ENCODE measurements around the gene C1orf167. TPM values are rescaled to one million over a fixed set of nuclear protein-coding genes. Genes with fewer than 3 reads are reported as not detected.

The C1orf167 gene
- total and polyA plus RNA-seq, 2 donors (not counting 1 experiment from before 2014, with no cell fraction given) = not detected

- no peak overlapping the region for H2AFZ ChIP-seq (ENCODE audit: insufficient read depth, low read depth, low read length, poor library complexity, severe bottlenecking)
- H3K36me3 ChIP-seq (replicated peaks in 1 of 2; ENCODE audit: control extremely low read depth in 1 of 2, control insufficient read depth in 1 of 2, extremely low read depth in 1 of 2, insufficient read depth in 2 of 2, low read length in 1 of 2) = peaks cover 0 to 22% of the 10 kb centered on the region in 2 experiments
- no peak overlapping the region for H3K9ac ChIP-seq (ENCODE audit: low read length)
- TF ChIP-seq CTCF (IDR thresholded peaks at IDR 0.05) (no peak), EZH2 (IDR thresholded peaks at IDR 0.05; ENCODE audit: borderline replicate concordance, insufficient read depth, low read depth, low read length, poor library complexity, severe bottlenecking) (no peak)
- ChIA-PET CTCF (interaction anchor here (1.6 kb wide), 1 partner anchor 25 kb away, joined by 5 read pairs; no protein-coding TSS in a partner anchor), POLR2A (no interaction called here)
- no peak overlapping the region for H3K4me2 ChIP-seq (replicated peaks; ENCODE audit: low read depth, low read length, poor library complexity, severe bottlenecking)
- no peaks in the 10 kb centered on the region for H3K27me3 ChIP-seq (replicated peaks in 1 of 4; ENCODE audit: control extremely low read depth in 1 of 4, control insufficient read depth in 3 of 4, insufficient read depth in 4 of 4, low read length in 3 of 4)
- Mint-ChIP-seq H3K27ac (no peak overlapping the region), H3K27me3 (no peaks in the 10 kb centered on the region), H3K4me3 (no peak overlapping the region), H3K9me3 (ENCODE audit: insufficient read depth) (no peaks in the 10 kb centered on the region), H3K4me1 (peaks cover 24% of the 10 kb centered on the region)
- ATAC-seq (ENCODE audit: low read depth) = no peak
- H3K79me2 ChIP-seq (ENCODE audit: control insufficient read depth, insufficient read depth, low read length) = peaks cover 34% of the 10 kb centered on the region
- WGBS (ENCODE audit: insufficient coverage) = 95% methylated on average over 9 of the region's 9 CpGs
- H3K4me3 ChIP-seq (ENCODE audit: control extremely low read depth in 1 of 5, extremely low read depth in 1 of 5, insufficient read depth in 1 of 5, low read depth in 2 of 5, low read length in 4 of 5) = no peak overlapping the region
- peaks cover 13% of the 10 kb centered on the region for H4K20me1 ChIP-seq (ENCODE audit: control insufficient read depth, insufficient read depth, low read length, poor library complexity, severe bottlenecking)
- H3K9me3 ChIP-seq (ENCODE audit: control extremely low read depth in 1 of 3, control insufficient read depth in 2 of 3, insufficient read depth in 1 of 3, low read length in 2 of 3) = no peaks in the 10 kb centered on the region
- peaks cover 13 to 20% of the 10 kb centered on the region in 2 donors for H3K4me1 ChIP-seq (ENCODE audit: control insufficient read depth in 2 of 2, insufficient read depth in 2 of 2, low read length in 2 of 2)
- intact Hi-C loops (cut with micrococcal nuclease) = no loop called here
- DNase-seq = no peak
- H3K27ac ChIP-seq (ENCODE audit: low read length in 2 of 2) = no peak overlapping the region
Measured at GRCh38 chr1:11744287-11744686, 17.7 kb upstream of the C1orf167 start.

GRCh38 chr1:11746092-11746491, 15.9 kb upstream of the C1orf167 start:
- H2AFZ ChIP-seq (ENCODE audit: insufficient read depth, low read depth, low read length, poor library complexity, severe bottlenecking) = no peak overlapping the region
- Mint-ChIP-seq H3K27me3 (no peaks in the 10 kb centered on the region), H3K4me1 (peaks cover 15% of the 10 kb centered on the region), H3K9me3 (ENCODE audit: insufficient read depth) (no peaks in the 10 kb centered on the region), H3K4me3 (no peak overlapping the region), H3K27ac (no peak overlapping the region)
- H3K4me2 ChIP-seq (replicated peaks; ENCODE audit: low read depth, low read length, poor library complexity, severe bottlenecking) = no peak overlapping the region
- no peak for DNase-seq
- no peaks in the 10 kb centered on the region for H3K9me3 ChIP-seq (ENCODE audit: control extremely low read depth in 1 of 3, control insufficient read depth in 2 of 3, insufficient read depth in 1 of 3, low read length in 2 of 3)
- H3K9ac ChIP-seq (ENCODE audit: low read length) = no peak overlapping the region
- peaks cover 0 to 26% of the 10 kb centered on the region in 2 experiments for H3K36me3 ChIP-seq (replicated peaks in 1 of 2; ENCODE audit: control extremely low read depth in 1 of 2, control insufficient read depth in 1 of 2, extremely low read depth in 1 of 2, insufficient read depth in 2 of 2, low read length in 1 of 2)
- no peak overlapping the region for H3K4me3 ChIP-seq (ENCODE audit: control extremely low read depth in 1 of 5, extremely low read depth in 1 of 5, insufficient read depth in 1 of 5, low read depth in 2 of 5, low read length in 4 of 5)
- ChIA-PET CTCF (interaction anchor here (0.7 to 0.9 kb wide), 2 partner anchors 93 to 95 kb away, joined by 3 read pairs; no protein-coding TSS in a partner anchor), POLR2A (no interaction called here)
- ATAC-seq (ENCODE audit: low read depth) = no peak
- peaks cover 28% of the 10 kb centered on the region for H3K79me2 ChIP-seq (ENCODE audit: control insufficient read depth, insufficient read depth, low read length)
- TF ChIP-seq CTCF (IDR thresholded peaks at IDR 0.05) = no peak
- no peak for TF ChIP-seq EZH2 (IDR thresholded peaks at IDR 0.05; ENCODE audit: borderline replicate concordance, insufficient read depth, low read depth, low read length, poor library complexity, severe bottlenecking)
- intact Hi-C loops (cut with micrococcal nuclease) = no loop called here
- 87% methylated on average over 6 of the region's 6 CpGs for WGBS (ENCODE audit: insufficient coverage)
- H3K4me1 ChIP-seq (ENCODE audit: control insufficient read depth in 2 of 2, insufficient read depth in 2 of 2, low read length in 2 of 2) = peaks cover 5 to 10% of the 10 kb centered on the region in 2 donors
- H3K27me3 ChIP-seq (replicated peaks in 1 of 4; ENCODE audit: control extremely low read depth in 1 of 4, control insufficient read depth in 3 of 4, insufficient read depth in 4 of 4, low read length in 3 of 4) = no peaks in the 10 kb centered on the region
- H3K27ac ChIP-seq (ENCODE audit: low read length in 2 of 2) = no peak overlapping the region
- peaks cover 13% of the 10 kb centered on the region for H4K20me1 ChIP-seq (ENCODE audit: control insufficient read depth, insufficient read depth, low read length, poor library complexity, severe bottlenecking)
